ENCODE results near the gene ANO7. TPM values are rescaled to one million over a fixed set of nuclear protein-coding genes. Genes with fewer than 3 reads are reported as not detected.

The ANO7 gene
- total RNA-seq, 2 experiments from 2014 or later: 0.53 to 0.91 TPM

DNA sequence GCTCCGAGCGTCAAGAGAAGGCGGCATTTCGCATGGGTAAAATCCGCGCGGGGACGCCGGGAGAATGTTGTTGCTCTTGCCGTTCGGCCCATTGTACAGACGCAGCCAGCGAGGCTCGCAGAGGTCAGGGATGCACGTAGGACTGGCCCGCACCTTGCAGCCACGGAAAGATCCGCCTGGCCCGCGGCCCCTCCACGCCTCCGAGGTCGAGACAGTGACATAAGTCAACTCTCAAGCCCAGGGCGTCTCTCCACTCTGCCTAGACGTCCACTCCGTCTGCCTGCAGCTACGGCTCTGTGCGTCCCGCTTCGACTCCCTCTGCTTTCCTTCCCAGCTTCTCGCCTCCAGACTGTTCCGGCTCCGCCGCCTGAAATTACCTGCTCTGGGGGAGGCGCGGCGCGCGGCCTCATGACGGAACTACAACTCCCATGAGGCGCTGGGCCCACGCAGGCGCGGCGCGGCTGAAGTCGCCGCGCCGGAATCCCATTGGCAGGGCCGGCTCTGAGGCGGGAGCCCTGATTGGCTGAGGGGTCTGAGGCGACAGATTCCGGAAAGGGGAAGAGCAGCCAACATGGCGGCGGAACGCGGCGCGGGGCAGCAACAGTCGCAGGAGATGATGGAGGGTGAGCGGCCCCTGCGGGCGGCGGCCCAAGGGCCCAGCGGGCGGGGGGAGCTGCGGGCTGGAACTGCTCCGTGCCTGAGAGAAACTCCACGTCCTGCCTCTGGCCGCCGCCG lies 38.4 kb upstream of the ANO7 start, which contains the start of gene PPP1R7:
PPP1R7 (plus strand) TSS at position 543 of the 735 bp plus-strand sequence; CDS start at position 572, 29 bp downstream.
- Mint-ChIP-seq H3K27me3 (no peaks in the 10 kb centered on the region), H3K9me3 (no peaks in the 10 kb centered on the region), H3K4me3 (peak within 1 kb of the TSS; percentile 92), H3K4me1 (peaks cover 47% of the 10 kb centered on the region), H3K27ac (peak within 1 kb of the TSS; percentile 84), H3K36me3 (ENCODE audit: low read depth) (peaks cover 21% of the 10 kb centered on the region)
- DNase-seq: peak; percentile 97
- CTCF ChIA-PET: interaction anchor here (0.6 to 2.7 kb wide), 9 partner anchors 41 to 537 kb away, joined by 3 to 8 read pairs (median 3); partner anchors contain the start of genes ATG4B and DTYMK
- POLR2A ChIA-PET: interaction anchor here (0.5 to 4.0 kb wide), 19 partner anchors 8 to 590 kb away, joined by 3 to 41 read pairs (median 4); partner anchors contain the start of genes ATG4B, DTYMK, DUSP28 and MTERF4

DNA sequence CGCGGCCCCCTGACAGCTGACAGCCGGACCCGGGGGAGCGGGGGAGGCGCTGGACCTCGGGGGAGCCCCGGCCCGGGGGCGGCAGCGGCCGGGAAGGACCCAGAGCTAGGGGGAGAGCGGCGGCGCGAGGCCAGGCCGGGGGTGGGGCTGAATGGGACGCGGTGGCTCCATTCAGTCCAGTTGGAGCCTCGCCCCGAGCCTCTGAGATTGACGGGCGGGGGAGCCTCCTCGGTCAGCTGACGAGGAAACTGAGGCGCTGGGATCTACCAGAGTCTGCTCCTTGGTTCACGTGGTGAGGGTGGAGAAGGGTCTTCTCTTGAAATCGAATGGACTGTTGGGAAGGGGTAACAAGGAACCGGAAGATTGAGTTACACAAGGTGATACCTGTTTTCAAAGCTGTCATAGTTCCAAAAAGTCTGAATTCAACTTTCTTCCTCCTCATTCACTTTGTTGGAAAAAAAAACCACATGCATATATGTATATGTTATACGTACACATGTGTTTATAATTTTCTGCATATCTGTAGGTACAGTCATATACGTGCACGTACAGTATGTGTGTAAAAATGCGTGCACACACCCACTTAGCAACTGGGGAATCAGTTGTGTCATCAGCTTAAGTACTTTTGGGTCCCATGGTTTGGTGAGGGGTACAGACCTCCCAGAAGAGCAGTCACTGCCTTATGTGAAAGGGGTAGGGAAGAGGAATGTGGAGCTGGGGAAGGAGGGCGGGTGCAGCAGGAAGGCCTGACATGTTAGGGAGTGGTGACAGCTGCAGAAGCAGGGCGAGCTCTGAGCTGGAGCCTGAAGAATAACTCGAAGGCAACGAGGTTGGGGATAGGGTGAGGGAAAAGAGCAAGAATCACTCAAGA lies 37.6 kb upstream of the ANO7 start:
- ChIA-PET CTCF (interaction anchor here (0.7 to 2.7 kb wide), 4 partner anchors 50 to 237 kb away, joined by 3 to 8 read pairs (median 4); no protein-coding TSS in a partner anchor), POLR2A (interaction anchor here (1.0 to 4.0 kb wide), 8 partner anchors 8 to 538 kb away, joined by 3 to 41 read pairs (median 6); partner anchors contain the start of genes ATG4B, MTERF4 and THAP4)
- Mint-ChIP-seq H3K27ac (peak overlapping the region; percentile 84), H3K27me3 (no peaks in the 10 kb centered on the region), H3K36me3 (ENCODE audit: low read depth) (peaks cover 26% of the 10 kb centered on the region), H3K4me3 (peak overlapping the region; percentile 92), H3K4me1 (peaks cover 47% of the 10 kb centered on the region), H3K9me3 (no peaks in the 10 kb centered on the region)
- DNase-seq: no peak

DNA sequence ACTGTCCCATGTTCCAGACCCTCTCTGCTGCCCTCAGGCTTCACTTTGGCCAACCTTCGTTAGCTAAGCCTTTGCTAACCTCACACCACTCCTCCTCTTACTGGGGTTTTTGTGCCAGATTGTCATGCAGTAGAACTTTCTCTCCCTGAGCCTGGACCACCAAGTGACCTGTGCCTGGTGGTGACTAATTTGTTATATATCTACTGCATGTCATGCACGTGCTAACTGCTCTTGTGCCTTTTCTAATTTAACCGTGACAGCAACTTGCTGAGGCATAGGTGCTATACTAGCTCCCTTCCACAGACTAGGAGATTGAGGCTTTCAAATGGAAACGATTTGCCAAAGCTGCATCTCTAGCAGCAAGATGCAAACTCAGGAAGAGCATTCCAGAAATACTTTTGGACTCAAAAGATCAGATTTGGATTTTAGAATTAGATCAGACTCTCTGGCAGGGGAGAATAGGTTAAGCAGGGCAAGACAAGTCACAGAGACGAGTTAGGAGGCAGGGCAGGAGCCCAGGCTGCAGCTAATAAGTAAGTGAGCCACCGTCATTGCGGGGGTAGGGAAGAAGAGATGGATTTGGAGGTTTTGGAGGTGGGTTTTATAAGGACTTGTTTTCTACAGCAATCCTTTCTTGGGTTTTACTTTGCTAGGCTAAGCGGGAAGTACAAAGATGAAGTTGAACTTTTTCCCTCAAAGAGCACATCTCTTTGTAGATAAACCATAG lies 36.4 kb upstream of the ANO7 start:
- Mint-ChIP-seq H3K9me3 (no peaks in the 10 kb centered on the region), H3K27me3 (no peaks in the 10 kb centered on the region), H3K4me3 (peak overlapping the region; percentile 92), H3K27ac (no peak overlapping the region), H3K4me1 (peaks cover 48% of the 10 kb centered on the region), H3K36me3 (ENCODE audit: low read depth) (peaks cover 29% of the 10 kb centered on the region)
- ChIA-PET POLR2A (interaction anchor here (2.9 to 4.0 kb wide), 2 partner anchors 42 to 51 kb away, joined by 17 to 41 read pairs; partner anchors contain the start of gene MTERF4), CTCF (interaction anchor here (1.9 kb wide), 1 partner anchor 74 kb away, joined by 8 read pairs; no protein-coding TSS in a partner anchor)
- no peak for DNase-seq

DNA sequence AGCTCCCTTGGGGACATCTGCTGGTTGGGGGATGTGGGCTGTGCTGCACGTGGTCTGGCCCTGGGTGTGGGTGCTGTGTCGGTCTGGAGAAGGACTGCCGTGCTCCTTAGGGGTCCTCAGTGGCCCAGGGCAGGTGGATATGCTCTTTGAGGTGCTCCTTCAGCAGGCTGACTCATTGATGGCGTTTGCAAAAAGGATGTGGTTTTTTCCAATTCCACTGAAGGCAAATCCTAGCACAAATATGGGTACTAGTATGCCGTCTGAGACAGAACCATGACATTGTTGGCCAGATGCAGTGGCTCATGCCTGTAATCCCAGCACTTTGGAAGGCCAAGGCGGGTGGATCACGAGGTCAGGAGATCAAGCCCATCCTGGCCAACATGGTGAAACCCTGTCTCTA lies 34.9 kb upstream of the ANO7 start:
- peaks cover 39% of the 10 kb centered on the region for H3K36me3 Mint-ChIP-seq (ENCODE audit: low read depth)
- H3K27me3 Mint-ChIP-seq: no peaks in the 10 kb centered on the region
- H3K4me3 Mint-ChIP-seq: no peak overlapping the region
- H3K9me3 Mint-ChIP-seq: no peaks in the 10 kb centered on the region
- H3K27ac Mint-ChIP-seq: no peak overlapping the region
- POLR2A ChIA-PET: no interaction called here
- no peak for DNase-seq
- peaks cover 37% of the 10 kb centered on the region for H3K4me1 Mint-ChIP-seq
- CTCF ChIA-PET: no interaction called here

DNA sequence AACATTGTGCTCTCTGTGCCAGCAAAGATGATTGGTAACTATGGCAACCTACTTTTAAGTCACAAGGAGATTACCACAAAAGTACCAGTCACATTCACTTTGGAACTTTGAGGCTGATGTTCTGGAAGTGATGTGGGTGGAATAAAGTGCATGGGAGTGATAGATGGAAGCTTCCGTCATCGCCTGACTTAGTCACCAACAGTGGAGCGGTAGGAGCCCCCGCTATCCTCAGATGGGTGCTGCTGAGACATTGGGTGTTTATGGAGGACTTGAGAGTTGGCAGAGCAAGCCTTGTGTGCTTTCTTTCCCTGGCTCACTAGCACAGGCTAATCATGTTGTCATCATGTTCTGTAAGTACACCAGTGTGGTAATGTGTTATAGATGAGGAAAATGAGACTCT lies 33.6 kb upstream of the ANO7 start:
- H3K4me3 Mint-ChIP-seq: no peak overlapping the region
- H3K9me3 Mint-ChIP-seq: no peaks in the 10 kb centered on the region
- peaks cover 48% of the 10 kb centered on the region for H3K36me3 Mint-ChIP-seq (ENCODE audit: low read depth)
- H3K27ac Mint-ChIP-seq: no peak overlapping the region
- POLR2A ChIA-PET: no interaction called here
- CTCF ChIA-PET: no interaction called here
- H3K4me1 Mint-ChIP-seq: peaks cover 36% of the 10 kb centered on the region
- DNase-seq: no peak
- no peaks in the 10 kb centered on the region for H3K27me3 Mint-ChIP-seq

DNA sequence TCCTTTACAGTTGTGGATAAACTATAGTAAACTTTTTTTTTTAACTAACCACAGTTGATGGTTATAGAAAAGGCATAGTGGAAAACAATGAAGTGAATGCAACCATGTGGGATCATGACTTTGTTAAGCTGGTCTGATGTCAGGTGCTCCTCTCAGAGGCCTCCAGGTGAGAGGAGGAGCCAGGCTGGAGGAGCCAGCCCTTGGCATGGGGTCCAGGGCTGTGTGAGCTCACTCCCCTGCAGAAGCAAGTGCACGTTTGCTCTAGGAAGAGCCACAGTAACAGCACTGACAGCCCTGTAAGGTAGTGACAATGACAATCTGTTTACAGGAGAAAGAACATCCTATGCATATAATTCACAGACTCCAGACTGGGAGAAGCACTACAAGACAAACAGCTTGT lies 32.5 kb upstream of the ANO7 start:
- POLR2A ChIA-PET: no interaction called here
- CTCF ChIA-PET: no interaction called here
- Mint-ChIP-seq H3K9me3 (no peaks in the 10 kb centered on the region), H3K27ac (no peak overlapping the region), H3K27me3 (no peaks in the 10 kb centered on the region), H3K4me3 (no peak overlapping the region), H3K4me1 (peaks cover 29% of the 10 kb centered on the region), H3K36me3 (ENCODE audit: low read depth) (peaks cover 50% of the 10 kb centered on the region)
- DNase-seq: no peak

DNA sequence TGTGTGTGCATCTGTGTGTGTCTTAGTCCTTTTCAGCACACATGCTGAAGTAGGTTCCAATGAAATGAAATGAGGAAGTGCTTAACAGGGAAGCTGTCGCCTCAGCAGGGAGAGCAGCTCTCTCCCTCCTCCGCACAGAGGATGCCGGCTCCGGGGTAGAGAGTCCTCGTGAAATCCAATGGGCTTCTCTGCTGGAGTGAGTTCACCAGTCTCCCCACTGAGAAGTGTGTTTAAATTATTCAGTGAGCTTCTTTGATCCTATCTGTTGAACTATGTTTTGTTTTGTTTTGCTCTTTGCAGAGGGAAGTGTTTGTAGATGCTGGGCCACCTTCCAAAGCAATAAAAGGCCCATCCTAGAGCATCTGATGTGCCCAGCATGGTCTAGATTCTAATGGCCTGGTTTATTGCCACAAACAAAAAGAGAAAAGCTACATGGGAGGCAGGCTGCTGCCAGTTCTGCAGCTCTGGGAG lies 31.5 kb upstream of the ANO7 start:
- CTCF ChIA-PET: no interaction called here
- Mint-ChIP-seq H3K4me3 (no peak overlapping the region), H3K9me3 (no peaks in the 10 kb centered on the region), H3K36me3 (ENCODE audit: low read depth) (peaks cover 49% of the 10 kb centered on the region), H3K27me3 (no peaks in the 10 kb centered on the region), H3K27ac (no peak overlapping the region), H3K4me1 (peaks cover 19% of the 10 kb centered on the region)
- POLR2A ChIA-PET: no interaction called here
- no peak for DNase-seq

DNA sequence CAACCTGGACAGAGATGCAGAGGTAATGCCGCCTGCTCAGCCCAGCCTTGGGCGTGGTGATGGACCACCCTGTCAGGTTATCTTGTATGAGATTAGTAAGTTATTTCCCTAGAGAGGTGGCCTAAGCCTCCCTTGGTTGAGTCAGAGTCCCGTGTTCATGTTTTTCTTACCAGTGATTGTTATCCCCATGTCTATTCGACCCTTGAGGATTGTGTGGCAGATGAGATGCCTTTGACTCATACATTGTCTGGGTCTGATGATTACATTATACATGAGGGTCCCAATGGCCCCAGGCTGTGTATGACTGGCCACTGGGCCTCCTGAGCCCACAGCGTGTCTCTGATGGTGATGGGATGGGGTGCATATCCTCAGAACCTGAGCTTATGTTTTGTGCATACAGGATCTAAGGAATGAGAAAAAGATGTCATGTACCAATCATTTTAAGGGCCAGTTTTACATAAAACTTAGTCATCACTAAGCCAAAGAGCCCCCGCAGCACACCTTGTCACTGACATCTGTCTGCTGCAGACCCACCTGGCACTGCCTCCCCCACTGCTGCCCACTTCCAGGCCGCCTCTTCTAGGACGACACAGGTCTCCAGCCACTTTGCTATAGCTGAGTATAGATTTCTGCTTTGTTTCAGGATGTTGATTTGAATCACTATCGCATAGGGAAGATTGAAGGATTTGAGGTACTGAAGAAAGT lies 30.5 kb upstream of the ANO7 start:
- Mint-ChIP-seq H3K4me3 (no peak overlapping the region), H3K27ac (no peak overlapping the region), H3K27me3 (no peaks in the 10 kb centered on the region), H3K36me3 (ENCODE audit: low read depth) (peaks cover 50% of the 10 kb centered on the region), H3K9me3 (no peaks in the 10 kb centered on the region), H3K4me1 (peaks cover 11% of the 10 kb centered on the region)
- DNase-seq: no peak
- POLR2A ChIA-PET: no interaction called here
- CTCF ChIA-PET: no interaction called here

DNA sequence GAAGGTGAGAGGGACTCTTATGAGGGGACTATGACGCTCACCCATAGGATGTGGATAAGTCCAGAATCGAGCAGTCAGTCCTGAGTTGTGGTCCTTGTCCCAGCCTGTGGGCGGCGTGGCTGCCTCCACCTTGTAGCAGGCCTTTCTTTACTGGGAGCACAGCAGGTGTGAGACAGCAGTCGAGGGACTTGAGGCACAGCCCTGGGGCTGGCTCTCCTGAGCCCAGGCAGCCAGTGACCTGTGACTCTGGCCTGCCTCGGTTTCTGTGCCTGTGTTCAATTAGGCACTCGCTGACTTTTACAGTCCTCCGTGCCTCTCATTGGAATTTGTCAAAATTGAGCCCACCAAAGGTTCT lies 30.0 kb upstream of the ANO7 start:
- Mint-ChIP-seq H3K4me1 (peaks cover 7% of the 10 kb centered on the region), H3K27me3 (no peaks in the 10 kb centered on the region), H3K9me3 (no peaks in the 10 kb centered on the region), H3K27ac (no peak overlapping the region), H3K4me3 (no peak overlapping the region), H3K36me3 (ENCODE audit: low read depth) (peaks cover 50% of the 10 kb centered on the region)
- DNase-seq: no peak
- ChIA-PET POLR2A (no interaction called here), CTCF (no interaction called here)

DNA sequence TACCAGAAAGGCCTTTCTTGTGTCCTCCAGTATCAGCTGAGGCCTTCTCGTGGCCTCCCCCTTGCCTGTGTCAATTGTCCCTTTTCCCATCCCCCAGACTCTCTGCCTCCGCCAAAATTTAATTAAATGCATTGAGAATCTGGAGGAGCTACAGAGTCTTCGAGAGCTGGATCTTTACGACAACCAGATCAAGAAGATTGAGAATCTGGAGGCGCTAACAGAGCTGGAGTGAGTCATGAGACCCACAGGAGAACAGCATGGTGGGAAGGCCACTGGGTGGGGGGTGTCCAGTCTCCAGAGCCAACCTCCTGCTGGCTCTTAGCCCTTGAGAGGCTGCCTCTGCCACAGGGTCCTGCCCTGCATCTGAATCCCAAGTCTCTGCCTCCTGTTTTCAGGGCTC lies 29.4 kb upstream of the ANO7 start:
- POLR2A ChIA-PET: no interaction called here
- no peaks in the 10 kb centered on the region for H3K27me3 Mint-ChIP-seq
- H3K4me3 Mint-ChIP-seq: no peak overlapping the region
- H3K36me3 Mint-ChIP-seq (ENCODE audit: low read depth): peaks cover 53% of the 10 kb centered on the region
- CTCF ChIA-PET: no interaction called here
- H3K27ac Mint-ChIP-seq: no peak overlapping the region
- DNase-seq: no peak
- no peaks in the 10 kb centered on the region for H3K9me3 Mint-ChIP-seq
- H3K4me1 Mint-ChIP-seq: peaks cover 5% of the 10 kb centered on the region

DNA sequence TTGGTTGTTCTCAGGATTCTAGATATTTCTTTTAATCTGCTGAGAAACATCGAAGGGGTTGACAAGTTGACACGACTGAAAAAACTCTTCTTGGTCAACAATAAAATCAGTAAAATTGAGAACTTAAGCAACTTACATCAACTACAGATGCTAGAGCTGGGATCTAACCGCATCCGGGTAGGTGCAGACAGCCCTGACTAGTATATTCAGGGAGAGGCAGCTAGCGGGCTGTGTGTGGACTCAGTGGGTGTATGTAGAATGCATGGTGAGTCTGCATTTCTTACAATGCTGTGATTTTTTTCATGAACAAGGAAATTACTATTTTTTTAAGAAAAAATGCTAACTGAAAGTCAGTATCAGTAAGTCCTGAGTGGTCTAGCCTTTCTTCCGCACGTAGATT lies 28.2 kb upstream of the ANO7 start:
- DNase-seq: no peak
- Mint-ChIP-seq H3K9me3 (no peaks in the 10 kb centered on the region), H3K4me3 (no peak overlapping the region), H3K36me3 (ENCODE audit: low read depth) (peaks cover 49% of the 10 kb centered on the region), H3K4me1 (peaks cover 3% of the 10 kb centered on the region), H3K27ac (no peak overlapping the region), H3K27me3 (no peaks in the 10 kb centered on the region)
- POLR2A ChIA-PET: no interaction called here
- CTCF ChIA-PET: no interaction called here

DNA sequence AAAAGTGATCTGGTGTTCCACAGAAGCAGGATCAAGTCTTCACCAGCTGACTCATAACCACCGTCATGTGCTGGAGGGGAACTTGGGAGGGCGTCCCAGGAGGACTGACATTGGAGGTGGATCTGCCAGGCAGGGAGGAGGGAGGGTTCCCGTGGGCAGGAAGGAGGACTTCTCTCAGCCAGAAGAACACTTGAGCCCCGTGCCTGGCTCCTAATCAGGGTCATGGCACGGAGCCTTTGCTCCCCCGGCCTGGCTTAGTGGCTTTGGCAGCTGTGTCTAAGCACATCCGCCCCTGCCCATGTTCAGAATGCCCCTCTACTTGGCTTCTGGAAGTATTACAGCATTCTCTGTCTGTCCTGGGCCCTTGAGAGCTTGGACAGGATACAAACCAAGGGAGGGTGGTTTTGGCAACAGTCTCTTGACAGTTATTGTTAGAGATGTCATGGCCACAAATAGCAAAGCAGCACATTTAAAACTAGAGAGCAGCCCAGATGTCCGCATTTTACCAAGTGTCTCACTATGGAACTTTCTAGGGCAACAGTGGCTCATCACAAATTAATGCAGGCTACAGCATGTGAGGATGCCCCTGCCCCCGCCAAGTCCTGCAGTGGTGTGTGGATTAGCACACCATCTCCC lies 26.7 kb upstream of the ANO7 start:
- Mint-ChIP-seq H3K27ac (no peak overlapping the region), H3K9me3 (no peaks in the 10 kb centered on the region), H3K4me3 (no peak overlapping the region), H3K36me3 (ENCODE audit: low read depth) (peaks cover 53% of the 10 kb centered on the region), H3K27me3 (no peaks in the 10 kb centered on the region), H3K4me1 (peaks cover 2% of the 10 kb centered on the region)
- no peak for DNase-seq
- ChIA-PET POLR2A (interaction anchor here (1.2 kb wide), 1 partner anchor 12 kb away, joined by 4 read pairs; the partner anchor contains the start of genes PASK and PPP1R7), CTCF (no interaction called here)

Data from activated CD4-positive, alpha-beta memory T cell treated with anti-CD3 and anti-CD28 coated beads, Interleukin-2, amount 10 ng/mL, durations not matched to agents 7 days and 5 days (primary cell).